Panc1 (cell line): ENCODE measurements around the gene TRDMT1.

ENCODE experiments used
- POLR2AphosphoS5 ChIP-seq: IDR thresholded peaks from 2 replicates; pipeline ENCODE4 v1.6.1; 2012; ENCODE audit warnings: mild to moderate bottlenecking, low read depth, low read length, moderate library complexity
- SIN3A ChIP-seq: IDR thresholded peaks from 2 replicates; pipeline ENCODE4 v1.6.1; 2012; ENCODE audit warnings: low read depth, mild to moderate bottlenecking, low read length, moderate library complexity, borderline replicate concordance; ENCODE audit not compliant: insufficient read depth
- TCF7L2 ChIP-seq: IDR thresholded peaks from 2 replicates; pipeline ENCODE4 v1.6.1; 2011; ENCODE audit warnings: mild to moderate bottlenecking, low read depth, low read length, inconsistent platforms
- TF ChIP-seq, protein P1 (sequence below): fragments of 450-650 bp; IDR thresholded peaks from 2 replicates; pipeline ENCODE4 v1.5.1; 2017; ENCODE audit warnings: mild to moderate bottlenecking

DNA sequence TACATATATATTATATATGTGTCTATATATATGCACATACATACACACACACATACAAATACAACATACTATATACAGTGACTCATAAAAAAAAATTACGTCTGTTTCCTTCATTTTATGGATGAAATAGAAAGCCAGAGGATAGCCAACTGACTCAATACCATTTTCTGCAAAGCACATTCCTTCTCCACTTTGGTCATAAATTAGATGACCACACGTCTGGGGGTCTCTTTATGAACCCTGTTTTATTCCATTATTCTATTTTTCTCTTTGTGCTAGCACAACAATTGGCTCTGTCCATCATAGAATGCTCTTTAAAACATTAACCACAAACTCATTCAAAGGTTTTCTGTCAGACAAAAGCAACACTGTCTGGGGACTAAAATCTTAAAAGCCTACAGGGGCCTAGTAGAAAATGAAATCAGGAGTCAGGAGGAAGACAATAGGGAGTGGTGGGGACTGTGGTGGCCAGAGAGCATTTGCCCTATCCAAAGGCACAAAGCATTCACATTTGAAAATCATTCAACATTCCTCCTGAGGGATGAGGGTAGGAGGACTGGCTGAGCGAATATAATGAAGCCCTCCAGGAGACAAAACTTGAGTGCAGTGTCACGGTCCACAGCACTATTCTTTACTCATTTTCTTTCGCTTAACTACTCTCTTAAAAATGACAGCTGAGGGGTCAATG lies 76.1 kb downstream of the TRDMT1 start:
- TF ChIP-seq, protein P1, sequence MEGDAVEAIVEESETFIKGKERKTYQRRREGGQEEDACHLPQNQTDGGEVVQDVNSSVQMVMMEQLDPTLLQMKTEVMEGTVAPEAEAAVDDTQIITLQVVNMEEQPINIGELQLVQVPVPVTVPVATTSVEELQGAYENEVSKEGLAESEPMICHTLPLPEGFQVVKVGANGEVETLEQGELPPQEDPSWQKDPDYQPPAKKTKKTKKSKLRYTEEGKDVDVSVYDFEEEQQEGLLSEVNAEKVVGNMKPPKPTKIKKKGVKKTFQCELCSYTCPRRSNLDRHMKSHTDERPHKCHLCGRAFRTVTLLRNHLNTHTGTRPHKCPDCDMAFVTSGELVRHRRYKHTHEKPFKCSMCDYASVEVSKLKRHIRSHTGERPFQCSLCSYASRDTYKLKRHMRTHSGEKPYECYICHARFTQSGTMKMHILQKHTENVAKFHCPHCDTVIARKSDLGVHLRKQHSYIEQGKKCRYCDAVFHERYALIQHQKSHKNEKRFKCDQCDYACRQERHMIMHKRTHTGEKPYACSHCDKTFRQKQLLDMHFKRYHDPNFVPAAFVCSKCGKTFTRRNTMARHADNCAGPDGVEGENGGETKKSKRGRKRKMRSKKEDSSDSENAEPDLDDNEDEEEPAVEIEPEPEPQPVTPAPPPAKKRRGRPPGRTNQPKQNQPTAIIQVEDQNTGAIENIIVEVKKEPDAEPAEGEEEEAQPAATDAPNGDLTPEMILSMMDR: no peak
- TF ChIP-seq POLR2AphosphoS5: no peak
- TF ChIP-seq TCF7L2: no peak
- TF ChIP-seq SIN3A: no peak
